GM18499 (cell line): ENCODE measurements around the gene SMYD3.

ENCODE experiments used
- ATAC-seq: cut with Tn5 transposase; IDR thresholded peaks from one replicate; pipeline ENCODE4 v1.9.1; 2021; ENCODE audit warnings: moderate number of reproducible peaks; ENCODE audit not compliant: insufficient read depth, unreplicated experiment

Gene SMYD3

DNA sequence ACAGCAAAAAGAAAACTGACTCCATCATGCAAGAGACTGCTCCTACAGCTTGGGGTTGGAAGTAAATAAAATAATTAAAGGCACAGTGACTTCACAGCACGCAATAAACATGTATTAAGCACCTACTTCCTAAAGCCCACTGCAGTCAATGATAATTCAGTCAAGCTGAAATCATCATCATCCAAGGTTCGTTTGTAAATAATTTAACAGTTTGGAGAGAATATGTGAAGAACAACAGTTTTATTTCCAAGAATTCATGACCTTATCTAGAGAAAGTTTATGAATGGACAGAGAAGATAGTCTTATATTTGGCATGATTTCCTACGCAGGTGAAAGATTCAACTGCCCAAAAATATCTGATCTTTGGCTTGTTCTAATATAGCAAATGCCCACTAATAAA, 86.8 kb downstream of the SMYD3 start:
- no peak for ATAC-seq

DNA sequence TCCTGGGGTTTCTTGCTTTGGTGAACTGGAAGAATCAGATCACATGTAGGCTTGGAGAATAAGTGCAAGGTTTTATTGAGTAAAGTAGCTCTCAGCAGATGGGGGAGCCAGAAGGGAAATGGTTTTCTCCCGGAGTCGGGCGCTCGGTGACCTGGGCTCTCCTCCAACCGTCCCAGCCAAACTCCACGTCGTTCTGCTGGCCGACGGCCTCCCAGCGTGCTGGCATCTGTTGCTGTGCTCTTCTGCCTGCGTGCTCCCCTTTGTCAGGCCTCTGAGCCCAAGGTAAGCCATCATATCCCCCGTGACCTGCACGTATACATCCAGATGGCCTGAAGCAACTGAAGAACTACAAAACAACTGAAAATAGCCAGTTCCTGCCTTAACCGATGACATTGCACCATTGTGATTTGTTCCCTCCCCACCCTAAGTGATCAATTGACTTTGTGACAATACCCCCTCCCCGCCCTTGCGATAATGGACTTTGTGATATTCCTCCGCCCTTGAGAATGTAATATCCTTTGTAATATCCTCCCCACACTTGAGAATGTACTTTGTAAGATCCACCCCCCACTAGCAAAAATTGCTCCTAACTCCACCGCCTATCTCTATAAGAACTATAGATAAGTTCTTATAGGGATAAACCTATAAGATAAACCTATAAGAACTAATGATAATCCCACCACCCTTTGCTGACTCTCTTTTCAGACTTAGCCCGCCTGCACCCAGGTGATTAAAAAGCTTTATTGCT, 88.3 kb downstream of the SMYD3 start:
- ATAC-seq = no peak

DNA sequence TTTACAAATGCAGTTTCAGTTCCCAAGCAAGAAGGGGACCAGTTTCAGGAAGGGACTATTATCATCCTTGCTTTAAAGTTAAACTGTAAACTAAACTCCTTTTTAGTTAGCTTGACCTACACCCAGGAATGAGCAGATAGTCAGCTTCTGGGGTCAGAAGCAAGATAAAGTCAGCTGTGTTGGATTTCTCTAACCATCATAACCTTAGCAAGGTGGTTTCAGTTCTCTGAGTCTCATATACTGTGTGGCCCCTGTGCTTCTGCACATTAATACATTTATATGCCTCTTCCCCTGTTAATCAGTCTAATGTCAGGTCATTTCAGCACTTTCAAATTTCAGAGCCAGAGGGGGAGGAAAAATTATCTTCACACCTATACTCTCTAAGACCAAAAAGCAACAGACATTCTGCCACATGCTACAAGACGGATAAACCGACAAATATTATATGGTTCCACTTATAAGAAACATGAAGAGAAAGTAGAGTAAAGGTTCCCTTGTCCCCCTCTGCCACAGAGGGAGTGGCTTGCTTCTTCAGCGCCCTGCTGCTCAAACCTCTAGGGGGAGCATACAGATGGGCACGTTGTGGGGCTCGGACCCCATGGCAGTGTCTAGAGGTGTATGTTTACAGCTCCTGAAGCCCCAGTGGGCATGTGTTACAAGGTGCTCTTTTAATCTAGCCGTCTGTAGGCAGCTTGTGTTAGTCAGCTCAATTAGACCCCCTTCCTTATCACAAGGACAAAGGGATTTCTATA, 89.1 kb downstream of the SMYD3 start:
- no peak for ATAC-seq

DNA sequence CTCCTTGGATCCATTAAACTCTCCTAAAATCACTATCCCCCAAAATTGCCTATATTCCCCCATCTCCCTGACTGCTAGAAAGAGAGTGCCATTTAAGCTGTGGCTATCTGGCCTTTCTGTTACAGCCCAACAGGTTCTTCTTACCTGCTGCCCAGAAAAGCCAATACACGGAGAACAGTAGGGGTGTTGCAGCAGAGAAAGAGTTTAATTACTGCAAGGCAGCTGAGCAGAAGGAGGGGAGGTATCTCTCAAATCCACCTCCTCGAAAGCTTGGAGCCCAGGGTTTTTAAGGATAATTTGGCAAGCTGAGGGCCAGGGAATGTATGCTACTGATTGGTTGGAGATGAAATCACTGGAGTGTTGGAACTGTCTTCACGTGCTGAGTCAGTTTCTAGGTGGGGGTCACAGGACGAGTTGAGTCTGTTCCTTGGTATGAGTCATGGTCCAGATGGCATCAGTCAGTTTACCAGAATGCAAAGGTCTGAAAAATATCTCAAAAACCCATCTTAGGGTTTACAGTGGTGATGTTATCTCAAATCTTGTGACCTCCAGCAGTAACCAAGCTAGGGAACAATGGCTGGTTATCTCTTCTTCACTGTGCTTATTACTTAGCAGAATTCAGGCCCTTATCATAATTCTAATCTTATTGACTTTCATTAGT, 89.8 kb downstream of the SMYD3 start:
- no peak for ATAC-seq

DNA sequence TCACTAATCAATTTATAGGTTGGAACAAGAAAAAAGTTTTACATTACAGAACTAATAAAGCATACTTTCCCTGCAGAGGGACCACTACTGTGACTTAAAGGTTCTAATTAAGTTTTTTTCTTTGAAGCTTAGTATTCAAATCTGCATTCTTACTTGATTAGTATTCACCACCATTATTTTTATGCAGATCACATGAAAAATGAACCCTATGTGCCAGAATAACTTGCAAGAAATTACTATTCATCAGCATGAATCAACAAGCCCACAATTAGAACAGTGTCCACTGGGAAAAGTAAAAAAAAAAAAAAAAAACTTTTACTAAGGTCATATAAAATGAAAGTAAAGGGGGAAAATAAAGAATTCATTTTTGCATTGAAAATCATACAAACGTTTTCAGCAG, 90.8 kb downstream of the SMYD3 start:
- ATAC-seq = no peak

DNA sequence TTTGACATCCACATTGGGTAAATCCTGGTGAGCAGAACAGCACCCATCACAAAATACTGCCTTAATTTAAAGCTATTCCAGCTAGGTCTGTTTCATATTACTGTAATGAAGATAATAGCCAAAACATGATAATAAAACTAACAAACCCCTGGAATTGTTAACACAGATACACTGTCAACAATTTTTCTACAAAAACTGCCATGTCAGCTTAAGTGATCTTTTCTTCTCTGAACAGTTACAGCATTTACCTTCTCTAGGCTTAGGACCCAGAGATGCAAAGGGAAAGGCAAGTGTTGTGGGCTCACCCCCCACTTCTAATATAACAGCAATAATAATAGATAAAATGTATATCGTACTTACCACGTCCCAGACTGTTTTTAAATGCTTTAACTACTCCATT, 92.1 kb downstream of the SMYD3 start:
- ATAC-seq = no peak

DNA sequence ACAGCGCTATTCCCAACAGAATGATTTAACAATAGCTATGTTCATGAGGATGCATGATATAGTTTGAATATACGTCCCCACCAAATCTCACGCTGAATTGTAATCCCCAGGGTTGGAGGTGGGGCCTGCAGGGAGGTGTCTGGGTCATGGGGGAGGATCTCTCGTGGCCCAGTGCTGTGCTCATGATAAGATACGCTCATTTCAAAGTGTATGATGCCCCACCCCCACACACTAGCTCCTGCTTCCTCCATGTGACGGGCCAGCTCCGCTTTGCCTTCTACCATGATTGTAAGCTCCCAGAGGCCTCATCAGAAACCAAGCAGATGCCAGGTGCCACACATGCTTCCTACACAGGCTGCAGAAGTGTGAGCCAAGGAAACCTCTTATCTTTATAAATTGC, 93.6 kb downstream of the SMYD3 start:
- ATAC-seq = no peak

DNA sequence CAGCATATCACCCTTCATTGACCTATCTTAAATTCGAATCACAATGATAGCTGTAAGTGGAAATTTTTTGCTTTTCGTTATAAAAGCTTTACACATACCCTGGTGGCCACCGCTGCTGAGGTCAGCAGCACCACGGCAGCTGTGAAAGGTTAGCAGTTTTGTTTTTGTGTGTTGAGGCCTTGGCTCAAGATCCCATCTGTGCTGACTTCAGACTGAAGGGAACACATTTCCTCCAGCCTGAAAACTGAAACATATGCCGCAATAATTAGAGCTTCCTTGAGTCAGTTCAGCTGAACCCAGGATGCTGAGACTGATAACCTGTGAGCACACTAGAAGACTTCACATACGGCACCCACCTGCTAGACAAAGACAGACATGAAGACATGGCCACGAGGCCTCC, 103.0 kb downstream of the SMYD3 start:
- ATAC-seq = no peak

DNA sequence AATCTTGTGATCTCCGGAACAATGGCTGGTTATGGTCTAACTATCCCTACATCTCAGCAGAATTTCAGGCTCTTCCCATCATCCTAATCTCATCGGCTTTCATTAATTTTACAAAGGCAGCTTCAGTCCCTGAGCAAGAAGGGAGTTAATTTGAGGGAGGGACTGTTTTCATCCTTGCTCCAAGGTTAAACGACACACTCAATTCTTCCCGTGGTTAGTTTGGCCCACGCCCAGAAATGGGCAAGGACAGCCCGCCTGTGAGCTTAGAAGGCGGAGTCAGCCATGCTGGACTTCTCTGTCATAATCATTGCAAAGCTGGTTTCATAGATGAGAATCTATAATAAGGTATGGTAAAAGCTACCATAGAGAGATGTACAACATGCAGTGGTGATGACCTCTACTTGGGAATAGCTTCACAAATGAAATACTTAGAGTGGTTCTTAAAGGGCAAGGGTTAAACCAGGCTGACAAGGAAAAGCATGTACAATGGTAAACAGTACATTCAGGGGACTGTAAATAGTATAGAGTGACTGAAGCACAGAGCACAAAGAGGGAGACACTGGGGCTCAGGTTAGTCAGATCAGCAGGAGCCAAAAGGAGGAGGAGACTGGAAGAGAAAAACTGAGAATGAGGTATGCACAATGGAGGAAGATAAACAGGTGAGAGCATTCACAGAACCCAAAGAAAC, 108.8 kb downstream of the SMYD3 start:
- ATAC-seq = no peak

DNA sequence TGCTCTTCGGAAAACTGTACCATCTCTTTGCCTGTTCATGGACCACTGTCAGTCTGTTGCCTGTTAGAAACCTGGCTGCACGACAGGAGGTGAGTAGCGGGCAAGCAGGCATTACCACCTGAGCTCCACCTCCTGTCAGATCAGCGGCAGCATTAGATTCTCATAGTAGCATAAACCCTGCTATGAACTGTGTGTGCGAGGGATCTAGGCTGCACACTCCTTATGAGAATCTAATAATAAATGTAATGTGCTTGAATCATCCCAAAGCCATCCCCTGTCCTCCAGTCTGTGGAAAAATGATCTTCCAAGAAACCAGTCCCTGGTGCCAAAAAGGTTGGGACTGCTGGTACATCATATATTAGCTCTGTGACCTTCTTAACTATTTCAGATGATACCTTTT, 110.0 kb downstream of the SMYD3 start:
- ATAC-seq = no peak

DNA sequence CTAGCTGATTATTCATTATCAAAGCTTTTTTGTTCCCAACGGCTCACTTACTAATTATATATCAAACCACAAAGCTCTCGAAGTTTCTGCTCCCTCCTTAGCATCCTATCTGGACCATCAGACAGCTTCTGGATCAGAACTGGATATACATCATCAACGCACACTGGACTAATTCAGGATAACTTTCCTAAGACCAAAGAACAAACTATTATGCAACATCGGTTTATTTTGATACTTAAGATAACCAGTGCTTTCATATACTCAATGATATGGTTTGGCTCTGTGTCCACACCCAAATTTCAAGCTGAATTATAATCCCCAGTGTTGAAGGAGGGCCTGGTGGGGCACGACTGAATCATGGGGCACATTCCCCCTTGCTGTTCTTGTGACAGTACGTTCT, 110.8 kb downstream of the SMYD3 start:
- no peak for ATAC-seq

DNA sequence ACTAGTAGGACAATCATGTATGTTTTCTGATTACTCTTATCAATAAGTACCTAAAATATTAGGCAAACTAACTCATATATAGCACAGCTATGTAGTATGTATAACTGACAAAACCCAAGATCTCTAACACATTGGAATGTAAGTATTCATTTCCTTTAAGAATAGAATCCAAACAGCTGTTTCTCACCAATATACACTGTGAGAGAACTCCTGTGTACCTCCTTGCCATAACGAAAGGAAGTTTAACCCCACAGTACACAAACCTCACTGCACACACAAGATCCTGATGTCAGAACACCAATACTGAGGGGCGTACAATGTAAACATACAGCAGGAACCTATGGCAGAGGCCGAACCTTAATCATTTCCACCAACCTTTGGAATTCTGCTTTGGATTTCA, 113.0 kb downstream of the SMYD3 start:
- no peak for ATAC-seq

DNA sequence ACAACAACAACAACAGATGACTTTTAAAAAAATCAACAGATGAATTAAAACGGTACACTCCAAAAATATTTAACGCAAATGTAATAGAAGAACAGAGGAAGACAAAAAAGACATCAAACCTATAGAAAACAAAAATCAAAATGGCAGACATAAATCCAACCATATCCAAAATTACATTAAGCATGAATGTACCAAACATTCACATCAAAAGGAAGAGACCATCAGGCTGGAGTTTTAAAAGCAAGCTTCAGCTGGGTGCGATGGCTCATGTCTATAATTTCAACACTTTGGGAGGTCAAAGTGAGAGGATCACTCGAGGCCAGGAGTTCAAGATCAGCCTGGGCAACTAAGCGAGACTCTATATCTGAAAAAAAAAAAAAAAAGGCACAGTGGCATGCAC, 116.2 kb downstream of the SMYD3 start:
- ATAC-seq = no peak

DNA sequence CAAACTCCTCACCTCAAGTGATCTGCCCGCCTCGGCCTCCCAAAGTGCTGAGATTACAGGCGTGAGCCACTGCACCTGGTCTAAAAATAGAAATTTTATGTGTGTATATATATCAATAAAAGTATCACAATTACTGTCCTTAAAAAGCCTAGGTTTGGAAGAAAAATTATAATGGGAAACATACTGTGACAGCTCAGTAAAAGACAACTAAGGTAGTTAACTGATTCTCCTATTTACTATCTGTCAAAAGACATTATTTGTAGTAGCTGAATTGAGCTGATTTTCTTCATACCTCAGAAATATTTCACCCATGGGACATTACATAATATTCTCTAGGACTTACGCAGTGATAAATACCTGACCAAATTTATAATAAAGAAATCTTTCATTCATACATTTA, 122.5 kb downstream of the SMYD3 start:
- no peak for ATAC-seq

DNA sequence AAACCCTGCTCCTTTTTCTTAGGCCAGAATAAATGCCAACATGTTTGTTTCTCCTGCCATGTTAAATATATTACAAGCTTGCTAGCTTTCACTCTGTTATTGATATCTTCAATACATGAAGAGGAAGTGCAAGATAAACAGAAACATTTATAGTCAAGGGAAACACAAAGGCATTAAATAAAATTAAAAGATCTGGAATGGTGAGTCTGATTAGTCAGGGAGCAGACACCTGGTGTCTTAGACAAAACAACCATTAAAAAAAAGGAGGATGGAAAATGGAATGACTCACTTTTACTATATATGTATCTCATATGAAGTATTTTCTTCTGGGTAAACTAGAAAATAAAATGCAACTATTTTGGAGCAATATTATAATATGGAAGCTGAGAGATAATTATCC, 123.3 kb downstream of the SMYD3 start:
- no peak for ATAC-seq

DNA sequence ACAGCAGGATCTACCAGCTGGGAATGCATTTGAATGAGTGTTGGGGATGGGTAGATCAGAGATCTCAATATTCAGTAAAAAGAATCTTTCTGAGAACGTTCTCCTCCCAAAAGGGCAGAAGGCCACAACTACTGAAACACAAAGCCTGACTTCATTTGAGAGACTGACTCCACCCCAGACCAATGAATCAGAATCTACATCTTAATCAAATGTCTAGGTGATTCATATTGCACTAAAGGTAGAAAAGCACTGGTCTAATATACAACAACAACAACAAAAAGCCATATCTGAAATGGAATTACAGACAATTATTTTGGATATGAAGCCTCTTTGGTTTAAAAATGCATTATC, 123.9 kb downstream of the SMYD3 start:
- no peak for ATAC-seq

DNA sequence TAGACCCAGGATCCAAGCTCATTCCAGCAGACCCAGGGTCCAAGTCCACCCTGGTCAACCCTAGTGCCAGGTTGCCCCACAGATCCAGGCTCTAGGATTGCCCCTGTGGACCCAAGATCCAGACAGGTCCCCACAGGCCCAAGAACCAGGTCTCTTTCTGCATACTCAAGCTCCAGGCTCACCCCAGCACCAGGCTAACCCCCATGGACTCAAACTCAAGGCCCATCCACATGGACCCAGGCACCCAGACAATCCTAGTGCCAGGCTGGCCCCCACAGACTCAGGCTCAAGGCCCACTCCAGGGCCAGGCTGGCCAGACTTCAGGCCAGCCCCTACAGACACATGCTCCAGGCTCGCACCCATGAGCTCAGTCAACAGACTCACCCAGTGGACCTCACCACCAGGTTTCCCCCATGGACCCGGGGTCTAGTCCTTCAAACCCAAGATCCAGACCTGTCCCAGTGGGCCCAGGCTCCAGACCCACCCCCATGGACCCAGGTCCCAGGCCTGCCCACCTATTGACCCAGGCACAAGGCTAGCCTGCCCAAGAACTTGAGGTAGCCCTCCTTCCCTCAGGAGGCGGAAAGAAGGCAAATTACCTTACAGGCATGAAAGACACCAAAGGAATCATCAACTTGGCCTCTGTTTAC, 124.4 kb downstream of the SMYD3 start:
- ATAC-seq = no peak

DNA sequence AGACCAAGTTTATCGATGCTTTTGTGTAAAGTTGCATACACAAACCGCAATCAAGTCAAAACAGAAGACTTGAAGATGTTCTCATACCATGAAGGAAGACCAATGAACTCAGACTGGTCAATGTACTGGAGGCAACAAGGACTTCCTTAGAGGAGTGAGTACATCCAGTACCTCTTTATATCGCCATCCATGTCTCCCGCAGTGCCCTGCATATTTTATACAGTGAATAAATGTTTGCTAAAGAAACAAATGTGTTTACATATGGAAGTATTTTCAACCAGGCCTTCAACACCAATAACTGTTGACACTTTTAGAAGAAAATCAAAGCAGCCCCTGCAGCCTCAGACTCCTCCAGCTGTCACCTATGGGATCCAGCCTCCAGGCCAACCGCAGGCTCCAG, 125.6 kb downstream of the SMYD3 start:
- ATAC-seq = no peak

DNA sequence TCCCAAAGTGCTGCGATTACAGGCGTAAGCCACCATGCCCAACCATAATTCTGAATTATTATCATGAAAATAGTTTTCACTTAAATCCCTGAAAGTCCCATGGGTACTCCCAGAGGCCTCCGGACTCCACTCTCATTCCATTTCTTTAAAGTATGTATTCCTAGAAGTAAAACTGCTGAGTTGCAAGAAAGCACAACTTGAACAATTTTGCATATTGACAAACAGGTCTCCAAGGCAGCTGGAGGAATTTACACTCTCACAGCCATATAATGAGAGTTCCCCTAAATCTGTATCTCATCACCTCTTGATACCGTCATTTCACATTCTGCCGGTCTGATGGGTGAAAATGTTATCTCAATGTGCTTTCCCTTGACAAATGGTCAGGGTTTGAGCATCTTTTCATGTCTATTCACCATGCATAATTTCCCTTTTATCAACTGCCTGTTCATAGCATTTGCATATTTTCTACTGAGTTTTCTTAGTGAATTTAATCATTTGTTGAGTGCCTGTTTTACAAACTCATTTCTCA, 129.4 kb downstream of the SMYD3 start:
- no peak for ATAC-seq

DNA sequence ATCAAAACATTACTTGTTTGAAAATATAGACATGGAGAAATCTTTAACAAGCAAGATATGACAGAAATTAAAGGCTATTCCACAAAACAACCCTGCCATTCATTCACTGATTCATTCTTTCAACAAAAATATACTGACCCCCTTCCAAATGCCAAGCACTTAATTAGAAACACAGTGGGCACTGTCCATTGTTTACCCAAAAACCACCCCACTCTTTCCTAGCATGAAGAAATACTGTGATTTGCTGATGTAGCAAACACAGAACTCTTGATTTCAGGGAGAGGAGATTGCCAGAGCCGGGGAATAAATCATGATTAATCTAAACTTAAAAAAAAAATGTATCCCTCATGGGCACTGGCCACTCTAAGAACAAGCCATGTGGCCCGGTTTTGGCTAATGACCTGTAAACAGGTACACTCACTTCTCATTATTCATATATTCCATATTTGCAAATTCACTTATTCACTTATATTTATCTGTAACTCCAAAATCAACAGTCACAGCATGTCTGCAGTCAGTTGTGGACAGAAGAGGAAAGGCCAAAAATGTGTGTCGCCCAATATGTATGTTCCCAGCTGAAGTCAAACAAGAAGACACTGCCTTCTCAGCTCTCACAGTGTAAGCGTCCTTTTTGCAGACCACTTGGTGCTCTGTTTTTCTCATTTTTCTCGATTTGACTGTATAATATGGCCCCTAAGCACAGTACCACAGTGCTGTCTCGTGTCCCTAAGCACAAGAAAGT, 133.1 kb downstream of the SMYD3 start:
- no peak for ATAC-seq
